K562 (cell line): ENCODE results near the gene FARP1. TPM values are rescaled to one million over a fixed set of nuclear protein-coding genes. Genes with fewer than 3 reads are reported as not detected.

ENCODE experiments used
- ATAC-seq: fragments of 200-7000 bp; cut with Tn5 transposase; 3 replicates; pipeline ENCODE4 v1.9.1; 2020; ENCODE audit warnings: moderate library complexity
- BruUV-seq: library from RNA; stranded (reverse); fragments of 400-500 nt; replicated peaks from 2 replicates; lab custom pipeline; 2021; lab: Mats Ljungman, UMichigan
- CTCF ChIA-PET: fragments of 300-600 bp; formaldehyde crosslinking; extraction: SDS; loops from one replicate; lab custom pipeline; 2021; ENCODE audit warnings: low intra/inter-chr PET ratio; lab: Yijun Ruan, JAX
- POLR2A ChIA-PET: fragments of 300-600, 350-650 bp; sonication (Branson Sonifier 250); formaldehyde crosslinking; extraction: SDS; loops from one replicate; lab custom pipeline; 2021; ENCODE audit warnings: antibody characterized with exemption, inconsistent platforms; lab: Yijun Ruan, JAX
- DNase-seq, 4 experiments: peaks; one replicate each; pipeline versions ENCODE4 v3.0.0 to v3.0.0-alpha.2; 2011 to 2018; ENCODE audit warnings: low spot score in 3 of 4, mixed read lengths in 3 of 4; ENCODE audit errors: extremely low read depth in 1 of 4
- FAIRE-seq: peaks from 2 replicates; lab custom pipeline; 2011; peaks lifted over from hg19 to GRCh38; lab: Jason Lieb, UNC
- H2AFZ ChIP-seq: 2 replicates; pipeline ENCODE4 v1.6.0; 2011; ENCODE audit warnings: low read depth, low read length, control low read depth, inconsistent platforms
- H3K27ac ChIP-seq: fragments of 200-600 bp; 3 replicates; pipeline ENCODE4 v1.8.0; 2011; ENCODE audit warnings: low read depth, mild to moderate bottlenecking, control low read depth, inconsistent platforms, low read length, moderate library complexity, mixed read lengths; ENCODE audit errors: extremely low read depth
- H3K27me3 ChIP-seq, 2 experiments: fragments of 300-600 bp in 1 of 2; 2 replicates in 1 of 2; 3 replicates in 1 of 2; pipeline versions ENCODE4 v1.6.0 to v1.8.0; 2011; ENCODE audit warnings: inconsistent platforms in 2 of 2, low read length in 2 of 2, mild to moderate bottlenecking in 1 of 2, mixed read lengths in 1 of 2, moderate library complexity in 1 of 2; ENCODE audit not compliant: control insufficient read depth in 2 of 2, insufficient read depth in 2 of 2
- H3K36me3 ChIP-seq: fragments of 300-600 bp; 3 replicates; pipeline ENCODE4 v1.8.0; 2011; ENCODE audit warnings: mild to moderate bottlenecking, low read length, inconsistent platforms; ENCODE audit not compliant: control insufficient read depth, insufficient read depth
- H3K4me1 ChIP-seq, 2 experiments: fragments of 200-600 bp in 1 of 2; replicated peaks in 1 of 2; 2 replicates in 1 of 2; 3 replicates in 1 of 2; pipeline versions ENCODE4 v1.5.1 to v1.8.0; 2011; ENCODE audit warnings: inconsistent platforms in 2 of 2, low read length in 2 of 2, mild to moderate bottlenecking in 1 of 2, mixed read lengths in 1 of 2, moderate library complexity in 1 of 2; ENCODE audit not compliant: control insufficient read depth in 2 of 2, insufficient read depth in 2 of 2
- H3K4me2 ChIP-seq: 2 replicates; pipeline ENCODE4 v1.6.1; 2011; ENCODE audit warnings: low read length, control low read depth, inconsistent platforms, mixed read lengths; ENCODE audit not compliant: insufficient read depth
- H3K4me3 ChIP-seq: fragments of 200-600 bp; sonication (generic), shearing (Covaris generic); 2 replicates; pipeline ENCODE4 v1.5.1; 2016; ENCODE audit warnings: control low read depth, inconsistent platforms
- H3K79me2 ChIP-seq: fragments of 200-600 bp; 3 replicates; pipeline ENCODE4 v1.8.0; 2011; ENCODE audit warnings: low read length, inconsistent platforms; ENCODE audit not compliant: control insufficient read depth, insufficient read depth
- H3K9ac ChIP-seq, 2 experiments: 2 replicates each; pipeline versions ENCODE4 v1.6.0 to v1.6.1; 2011; ENCODE audit warnings: low read depth in 2 of 2, low read length in 2 of 2, control low read depth in 1 of 2, inconsistent platforms in 1 of 2, mild to moderate bottlenecking in 1 of 2, mixed read lengths in 1 of 2; ENCODE audit not compliant: insufficient read depth in 1 of 2
- H3K9me1 ChIP-seq: one replicate; pipeline ENCODE4 v1.6.0; 2011; ENCODE audit warnings: inconsistent platforms, mild to moderate bottlenecking, low read length, moderate library complexity; ENCODE audit not compliant: control insufficient read depth, insufficient read depth
- H3K9me3 ChIP-seq: replicated peaks from 2 replicates; pipeline ENCODE4 v1.5.1; 2011; ENCODE audit warnings: low read depth, low read length, inconsistent platforms; ENCODE audit not compliant: control insufficient read depth, insufficient read depth
- H4K20me1 ChIP-seq: replicated peaks from 2 replicates; pipeline ENCODE4 v1.6.1; 2011; ENCODE audit warnings: low read length, inconsistent platforms, mixed read lengths; ENCODE audit not compliant: control insufficient read depth, insufficient read depth
- ARID1B ChIP-seq: fragments of 450-650 bp; IDR thresholded peaks from 2 replicates; pipeline ENCODE4 v1.6.1; 2016; ENCODE audit warnings: antibody characterized with exemption, mild to moderate bottlenecking, inconsistent platforms
- CREM ChIP-seq: IDR thresholded peaks from 2 replicates; pipeline ENCODE4 v1.6.1; 2014; ENCODE audit warnings: antibody characterized with exemption, low read depth
- DDX20 ChIP-seq: fragments of 450-650 bp; IDR thresholded peaks from 2 replicates; pipeline ENCODE4 v1.6.1; 2016; ENCODE audit warnings: missing genetic modification characterization, low read depth, mild to moderate bottlenecking, missing compliant biosample characterization, moderate library complexity
- ELF2 ChIP-seq: fragments of 250-450 bp; sonication (Bioruptor Pico); IDR thresholded peaks from 2 replicates; pipeline ENCODE4 v1.5.0; 2021; ENCODE audit warnings: mild to moderate bottlenecking
- ELF4 ChIP-seq: fragments of 450-650 bp; formaldehyde crosslinking; IDR thresholded peaks from 2 replicates; pipeline ENCODE4 v1.4.0; 2022; ENCODE audit warnings: missing genetic modification characterization
- FOSL1 ChIP-seq: fragments of 200-800 bp; sonication (Bioruptor generic); conservative IDR thresholded peaks from 2 replicates; pipeline ENCODE4 v1.6.1; 2016; ENCODE audit warnings: missing genetic modification characterization, missing compliant biosample characterization
- KAT8 ChIP-seq: fragments of 450-650 bp; IDR thresholded peaks from 2 replicates; pipeline ENCODE4 v1.6.1; 2016; ENCODE audit warnings: low read depth, mild to moderate bottlenecking
- MBD2 ChIP-seq: sonication (generic); IDR thresholded peaks from 2 replicates; pipeline ENCODE4 v1.6.1; 2016; ENCODE audit warnings: low read depth, borderline replicate concordance
- SMARCB1 ChIP-seq: IDR thresholded peaks from 2 replicates; pipeline ENCODE4 v1.6.1; 2011; ENCODE audit warnings: improper control_type of control experiment, low read depth; ENCODE audit not compliant: insufficient read length
- SP2 ChIP-seq: IDR thresholded peaks from 2 replicates; pipeline ENCODE4 v1.6.1; 2011; ENCODE audit warnings: mild to moderate bottlenecking, low read depth, low read length, moderate library complexity; ENCODE audit not compliant: poor library complexity, severe bottlenecking; ENCODE audit errors: extremely low read depth
- U2AF2 ChIP-seq: fragments of 200-400 bp; formaldehyde crosslinking; optimal IDR thresholded peaks from 2 replicates; pipeline ENCODE3; 2017; ENCODE audit warnings: low read depth, mild to moderate bottlenecking, low read length
- ZNF253 ChIP-seq: fragments of 250-450 bp; sonication (Bioruptor Pico); conservative IDR thresholded peaks from 2 replicates; pipeline ENCODE4 v1.6.1; 2021; ENCODE audit warnings: mild to moderate bottlenecking
- ZNF347 ChIP-seq: fragments of 450-650 bp; formaldehyde crosslinking; IDR thresholded peaks from 2 replicates; pipeline ENCODE4 v1.4.0; 2020; ENCODE audit warnings: low read depth, mild to moderate bottlenecking, moderate library complexity
- ZNF76 ChIP-seq: fragments of 250-450 bp; sonication (Bioruptor Pico); IDR thresholded peaks from 2 replicates; pipeline ENCODE4 v1.4.0; 2020; ENCODE audit warnings: mild to moderate bottlenecking, moderate library complexity, borderline replicate concordance
- WGBS: fragments of 100-300 bp; shearing (Covaris generic); methylation state at CpG from one replicate; pipeline ENCODE4 v1.1.6; 2016; ENCODE audit warnings: low coverage, mixed read lengths; ENCODE audit not compliant: insufficient coverage; ENCODE audit errors: missing lambda C conversion rate; 5-methylcytosine and 5-hydroxymethylcytosine counted together
- in situ Hi-C: fragments of 300-500 bp; cut with MboI; formaldehyde crosslinking; loops from 4 replicates; pipeline ENCODE4 v1.15.0; 2018; ENCODE audit warnings: inconsistent platforms, mixed read lengths
- intact Hi-C: fragments of 100-400 bp; cut with micrococcal nuclease; formaldehyde crosslinking; loops from 2 replicates; pipeline ENCODE4 v1.14.2; 2022
- polyA plus RNA-seq, 8 experiments: library from polyadenylated mRNA; depleted of rRNA in 4 of 8; stranded (reverse) in 5 of 8; unstranded in 3 of 8; fragments of >200 nt; fragmentation: Nextera tagmentation in 2 of 8; fragmentation: Illumina TruSeq in 1 of 8; extraction: Ambion mirVana in 2 of 8; extraction: Trizol in 1 of 8; gene quantifications; 2 replicates each; pipeline versions ENCODE4 v1.2.1 to v1.2.3, GENCODE V29; 2011 to 2014; ENCODE audit warnings: inconsistent platforms in 1 of 8, missing spikeins in 1 of 8
- total RNA-seq, 7 experiments: library from RNA; depleted of rRNA in 6 of 7; stranded (reverse); fragments of >200 nt in 6 of 7; fragmentation: Illumina TruSeq in 2 of 7; extraction: Trizol in 2 of 7; gene quantifications; 2 replicates each; pipeline versions ENCODE4 v1.2.1 to v1.2.3, GENCODE V29; 2011 to 2021; ENCODE audit warnings: low replicate concordance in 1 of 7
- TF ChIP-seq, protein P1 (sequence below): fragments of 450-650 bp; IDR thresholded peaks from 2 replicates; pipeline ENCODE4 v1.6.1; 2016; ENCODE audit warnings: mild to moderate bottlenecking
- TF ChIP-seq, protein P2 (sequence below): fragments of 250-450 bp; sonication (Bioruptor Pico); IDR thresholded peaks from 2 replicates; pipeline ENCODE4 v1.5.1; 2021; ENCODE audit warnings: mild to moderate bottlenecking

The FARP1 gene
- total and polyA plus RNA-seq, 9 of the 15 experiments (the other 6 are each of a cell fraction or from before 2014, with no cell fraction given), result 0.03 to 0.29 (median 0.05) TPM; not detected in 3

DNA sequence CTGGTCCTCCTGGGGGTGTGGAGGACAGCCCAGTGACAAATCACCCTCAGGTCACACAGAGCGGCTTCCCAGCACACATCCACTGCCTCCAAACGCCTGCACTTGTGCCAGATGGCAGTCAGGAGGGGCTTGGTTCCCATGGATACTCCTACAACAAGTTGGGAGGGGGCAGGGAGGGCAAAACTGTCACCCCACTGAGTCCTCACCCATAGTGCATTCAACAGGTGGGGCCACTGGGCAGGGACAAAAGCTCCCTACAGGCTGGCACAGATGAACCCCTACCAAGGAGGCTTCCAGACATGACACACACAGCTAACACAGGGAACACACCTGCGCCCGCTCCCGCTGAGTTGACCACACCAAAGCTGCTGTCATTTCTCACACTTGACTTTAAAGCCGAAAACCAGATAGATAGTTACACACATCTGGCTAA lies 313.5 kb downstream of the FARP1 start:
- ATAC-seq, result no peak
- Histone ChIP-seq H3K4me2 (no peak overlapping the region), H3K27me3 (no peaks in the 10 kb centered on the region), H2AFZ (no peak overlapping the region), H4K20me1 (no peaks in the 10 kb centered on the region), H3K4me1 (no peaks in the 10 kb centered on the region), H3K79me2 (no peaks in the 10 kb centered on the region), H3K9me3 (no peaks in the 10 kb centered on the region), H3K36me3 (peaks cover 44% of the 10 kb centered on the region; the same call in 2 of the 3 replicates), H3K4me3 (no peak overlapping the region), H3K27ac (no peak overlapping the region), H3K9ac (no peak overlapping the region), H3K9me1 (no peaks in the 10 kb centered on the region)
- BruUV-seq, result no TSS peak
- intact Hi-C loops (no loop called here), in situ Hi-C loops (no loop called here)
- DNase-seq, result no peak
- POLR2A ChIA-PET, result no interaction called here
- no peak for FAIRE-seq
- CTCF ChIA-PET, result no interaction called here
- 80% methylated on average over 5 of the region's 6 CpGs for WGBS
- TF ChIP-seq FOSL1 (no peak), SMARCB1 (no peak), KAT8 (no peak), ZNF76 (CRISPR knock-in tag) (no peak), ELF2 (CRISPR knock-in tag) (no peak), U2AF2 (no peak), SP2 (no peak), DDX20 (tag) (no peak), ELF4 (CRISPR knock-in tag) (no peak), CREM (no peak), ZNF253 (no peak), ZNF347 (CRISPR knock-in tag) (no peak), MBD2 (no peak), ARID1B (no peak)
- TF ChIP-seq, protein P1, sequence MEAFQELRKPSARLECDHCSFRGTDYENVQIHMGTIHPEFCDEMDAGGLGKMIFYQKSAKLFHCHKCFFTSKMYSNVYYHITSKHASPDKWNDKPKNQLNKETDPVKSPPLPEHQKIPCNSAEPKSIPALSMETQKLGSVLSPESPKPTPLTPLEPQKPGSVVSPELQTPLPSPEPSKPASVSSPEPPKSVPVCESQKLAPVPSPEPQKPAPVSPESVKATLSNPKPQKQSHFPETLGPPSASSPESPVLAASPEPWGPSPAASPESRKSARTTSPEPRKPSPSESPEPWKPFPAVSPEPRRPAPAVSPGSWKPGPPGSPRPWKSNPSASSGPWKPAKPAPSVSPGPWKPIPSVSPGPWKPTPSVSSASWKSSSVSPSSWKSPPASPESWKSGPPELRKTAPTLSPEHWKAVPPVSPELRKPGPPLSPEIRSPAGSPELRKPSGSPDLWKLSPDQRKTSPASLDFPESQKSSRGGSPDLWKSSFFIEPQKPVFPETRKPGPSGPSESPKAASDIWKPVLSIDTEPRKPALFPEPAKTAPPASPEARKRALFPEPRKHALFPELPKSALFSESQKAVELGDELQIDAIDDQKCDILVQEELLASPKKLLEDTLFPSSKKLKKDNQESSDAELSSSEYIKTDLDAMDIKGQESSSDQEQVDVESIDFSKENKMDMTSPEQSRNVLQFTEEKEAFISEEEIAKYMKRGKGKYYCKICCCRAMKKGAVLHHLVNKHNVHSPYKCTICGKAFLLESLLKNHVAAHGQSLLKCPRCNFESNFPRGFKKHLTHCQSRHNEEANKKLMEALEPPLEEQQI, result no peak
- TF ChIP-seq, protein P2, sequence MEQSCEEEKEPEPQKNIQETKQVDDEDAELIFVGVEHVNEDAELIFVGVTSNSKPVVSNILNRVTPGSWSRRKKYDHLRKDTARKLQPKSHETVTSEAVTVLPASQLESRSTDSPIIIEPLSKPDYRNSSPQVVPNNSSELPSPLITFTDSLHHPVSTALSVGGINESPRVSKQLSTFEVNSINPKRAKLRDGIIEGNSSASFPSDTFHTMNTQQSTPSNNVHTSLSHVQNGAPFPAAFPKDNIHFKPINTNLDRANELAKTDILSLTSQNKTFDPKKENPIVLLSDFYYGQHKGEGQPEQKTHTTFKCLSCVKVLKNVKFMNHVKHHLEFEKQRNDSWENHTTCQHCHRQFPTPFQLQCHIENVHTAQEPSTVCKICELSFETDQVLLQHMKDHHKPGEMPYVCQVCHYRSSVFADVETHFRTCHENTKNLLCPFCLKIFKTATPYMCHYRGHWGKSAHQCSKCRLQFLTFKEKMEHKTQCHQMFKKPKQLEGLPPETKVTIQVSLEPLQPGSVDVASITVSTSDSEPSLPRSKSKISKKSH, result no peak
